ENCODE results near the gene FOXN1. TPM values are rescaled to one million over a fixed set of nuclear protein-coding genes. Genes with fewer than 3 reads are reported as not detected.
"Not testable (repeated sequence)": the region's sequence is repeated elsewhere in the genome, so short reads cannot be mapped to it uniquely, and the experiment has no call there.

The FOXN1 gene
- under 1 TPM in 2 of 4 donors, not detected in 2; 0.14 to 0.32 TPM for total RNA-seq

DNA sequence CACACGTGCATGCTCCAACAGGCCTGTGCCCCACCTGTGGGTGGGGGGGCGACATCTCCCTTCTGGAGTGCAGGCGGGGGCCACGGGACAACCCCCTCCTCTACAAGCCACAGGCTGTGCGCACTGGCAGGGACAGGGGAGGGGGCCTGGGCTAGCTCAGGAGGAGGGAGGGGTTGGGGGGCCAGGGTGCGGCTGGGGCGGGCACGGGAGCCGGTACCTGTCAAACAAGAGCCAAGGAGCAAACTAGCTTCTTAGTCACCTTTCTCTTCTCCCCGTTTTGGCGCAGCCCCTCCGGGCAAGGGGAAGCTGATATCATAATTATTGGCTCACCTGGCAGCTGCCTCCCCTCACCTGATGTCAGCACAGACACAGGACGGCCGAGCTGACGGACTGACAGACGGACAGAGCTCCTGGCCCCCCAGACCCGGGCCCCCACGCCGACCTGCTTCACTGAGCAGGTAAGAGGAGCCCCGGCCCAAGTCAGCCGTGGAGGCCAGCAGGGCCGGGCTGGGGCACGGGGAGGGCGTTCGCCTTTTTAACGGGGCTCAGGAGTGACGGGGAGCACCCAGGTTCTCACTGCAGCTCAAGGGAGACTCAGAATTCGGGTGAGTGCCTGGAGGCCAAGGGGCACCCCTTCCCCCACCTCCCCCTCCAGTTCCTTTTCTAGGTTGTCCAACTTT, at the start of gene FOXN1:
TSS of gene FOXN1 (plus strand) at position 363 of the 680 bp plus-strand sequence. CDS start 17,622 bp downstream, outside the sequence.
- Histone ChIP-seq H3K4me1 (peaks cover 0 to 19% (median 12%) of the 10 kb centered on the region in 4 donors), H3K27me3 (peaks cover 17% of the 10 kb centered on the region), H3K36me3 (no peaks in the 10 kb centered on the region), H3K9me3 (no peaks in the 10 kb centered on the region), H3K4me3 (no peak within 1 kb of the TSS), H3K27ac (no peak within 1 kb of the TSS)
- no peak for TF ChIP-seq POLR2AphosphoS5 (IDR thresholded peaks at IDR 0.05)
- TF ChIP-seq CTCF (IDR thresholded peaks at IDR 0.05) = no peak
- TF ChIP-seq EP300 (IDR thresholded peaks at IDR 0.05; ENCODE audit: low read depth) = no peak
- TF ChIP-seq POLR2A (IDR thresholded peaks at IDR 0.05) = no peak
- no peak for DNase-seq
- intact Hi-C loops (cut with DNase I; ENCODE audit: low total_unique reads) = no loop called here
- in situ Hi-C loops (cut with MboI; ENCODE audit: low pct_ligation_motif_present in 1 of 4, low pct_unique_long_range_greater_than_20kb in 1 of 4, low sequenced_read_pairs in 3 of 4) = no loop called here
- WGBS, 2 donors (ENCODE audit: low coverage in 1 of 2) = 81% methylated on average over 28 of the region's 28 CpGs; no CpG with 5 or more reads in 1 of the 2 donors

DNA sequence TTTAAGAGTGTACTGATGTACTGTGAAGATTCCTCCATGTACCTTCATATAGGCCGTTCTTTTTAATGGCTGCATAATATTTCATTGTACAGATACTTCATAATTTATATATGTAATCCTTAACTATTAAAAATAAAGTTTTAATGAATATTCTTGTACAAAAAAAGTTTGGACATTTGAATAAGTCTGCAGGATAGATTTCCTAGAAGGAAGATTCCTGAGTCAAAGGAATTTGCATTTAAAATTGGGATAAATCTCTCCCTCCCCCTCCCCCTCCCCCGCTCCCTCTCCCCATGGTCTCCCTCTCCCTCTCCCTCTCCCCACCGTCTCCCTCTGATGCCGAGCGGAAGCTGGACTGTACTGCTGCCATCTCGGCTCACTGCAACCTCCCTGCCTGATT, 48.3 kb upstream of the FOXN1 start:
- WGBS, 2 donors (ENCODE audit: low coverage in 1 of 2) = 85 to 87% methylated on average over 4 to 6 of the region's 6 CpGs
- Histone ChIP-seq H3K4me1 (no peaks in the 10 kb centered on the region), H3K36me3 (no peaks in the 10 kb centered on the region), H3K27ac (no peak overlapping the region), H3K9me3 (no peaks in the 10 kb centered on the region), H3K27me3 (no peaks in the 10 kb centered on the region), H3K4me3 (no peak overlapping the region)
- no peak for DNase-seq
- intact Hi-C loops (cut with DNase I; ENCODE audit: low total_unique reads) = no loop called here
- in situ Hi-C loops (cut with MboI; ENCODE audit: low pct_ligation_motif_present in 1 of 4, low pct_unique_long_range_greater_than_20kb in 1 of 4, low sequenced_read_pairs in 3 of 4) = no loop called here
- no peak for TF ChIP-seq POLR2A (IDR thresholded peaks at IDR 0.05)
- no peak for TF ChIP-seq EP300 (IDR thresholded peaks at IDR 0.05; ENCODE audit: low read depth)
- no peak for TF ChIP-seq POLR2AphosphoS5 (IDR thresholded peaks at IDR 0.05)
- TF ChIP-seq CTCF (IDR thresholded peaks at IDR 0.05) = no peak

DNA sequence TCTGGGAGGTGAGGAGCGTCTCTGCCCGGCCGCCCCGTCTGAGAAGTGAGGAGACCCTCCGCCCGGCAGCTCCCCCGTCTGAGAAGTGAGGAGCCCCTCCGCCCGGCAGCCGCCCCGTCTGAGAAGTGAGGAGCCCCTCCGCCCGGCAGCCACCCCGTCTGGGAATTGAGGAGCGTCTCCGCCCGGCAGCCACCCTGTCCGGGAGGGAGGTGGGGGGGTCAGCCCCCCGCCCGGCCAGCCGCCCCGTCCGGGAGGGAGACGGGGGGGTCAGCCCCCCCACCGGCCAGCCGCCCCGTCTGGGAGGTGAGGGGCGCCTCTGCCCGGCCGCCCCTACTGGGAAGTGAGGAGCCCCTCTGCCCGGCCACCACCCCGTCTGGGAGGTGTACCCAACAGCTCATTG, 47.3 kb upstream of the FOXN1 start:
- in situ Hi-C loops (cut with MboI; ENCODE audit: low pct_ligation_motif_present in 1 of 4, low pct_unique_long_range_greater_than_20kb in 1 of 4, low sequenced_read_pairs in 3 of 4); H3K4me1 ChIP-seq; intact Hi-C loops (cut with DNase I; ENCODE audit: low total_unique reads); H3K4me3 ChIP-seq; H3K27me3 ChIP-seq; DNase-seq; H3K9me3 ChIP-seq; H3K27ac ChIP-seq; H3K36me3 ChIP-seq: not testable (repeated sequence)
- 98% methylated on average over 15 of the region's 32 CpGs; no CpG with 5 or more reads in 1 of the 2 donors for WGBS, 2 donors (ENCODE audit: low coverage in 1 of 2)

GRCh38 chr17:28460901-28461300, 45.2 kb upstream of the FOXN1 start:
- Histone ChIP-seq H3K27ac (no peak overlapping the region), H3K4me3 (no peak overlapping the region), H3K27me3 (no peaks in the 10 kb centered on the region), H3K9me3 (no peaks in the 10 kb centered on the region), H3K4me1 (no peaks in the 10 kb centered on the region), H3K36me3 (no peaks in the 10 kb centered on the region)
- TF ChIP-seq CTCF (IDR thresholded peaks at IDR 0.05) (no peak), POLR2AphosphoS5 (IDR thresholded peaks at IDR 0.05) (no peak), EP300 (IDR thresholded peaks at IDR 0.05; ENCODE audit: low read depth) (no peak), POLR2A (IDR thresholded peaks at IDR 0.05) (no peak)
- DNase-seq = no peak
- intact Hi-C loops (cut with DNase I; ENCODE audit: low total_unique reads) (no loop called here), in situ Hi-C loops (cut with MboI; ENCODE audit: low pct_ligation_motif_present in 1 of 4, low pct_unique_long_range_greater_than_20kb in 1 of 4, low sequenced_read_pairs in 3 of 4) (no loop called here)
- WGBS, 2 donors (ENCODE audit: low coverage in 1 of 2) = 86% methylated on average over 10 of the region's 10 CpGs; no CpG with 5 or more reads in 1 of the 2 donors

- Histone ChIP-seq H3K27me3 (no peaks in the 10 kb centered on the region), H3K27ac (no peak overlapping the region), H3K4me3 (no peak overlapping the region), H3K4me1 (peaks cover 0 to 3% (median 0%) of the 10 kb centered on the region in 4 donors), H3K36me3 (no peaks in the 10 kb centered on the region), H3K9me3 (no peaks in the 10 kb centered on the region)
- intact Hi-C loops (cut with DNase I; ENCODE audit: low total_unique reads) (no loop called here), in situ Hi-C loops (cut with MboI; ENCODE audit: low pct_ligation_motif_present in 1 of 4, low pct_unique_long_range_greater_than_20kb in 1 of 4, low sequenced_read_pairs in 3 of 4) (no loop called here)
- no peak for DNase-seq
- no peak for TF ChIP-seq EP300 (IDR thresholded peaks at IDR 0.05; ENCODE audit: low read depth)
- no peak for TF ChIP-seq CTCF (IDR thresholded peaks at IDR 0.05)
- no peak for TF ChIP-seq POLR2A (IDR thresholded peaks at IDR 0.05)
- no peak for TF ChIP-seq POLR2AphosphoS5 (IDR thresholded peaks at IDR 0.05)
- 74 to 100% methylated on average over 1 to 9 of the region's 9 CpGs for WGBS, 2 donors (ENCODE audit: low coverage in 1 of 2)
These were observed 40.1 kb upstream of the FOXN1 start for GRCh38 chr17:28466001-28466400.

Measured in transverse colon (tissue), 4 donors.